Activated naive CD8-positive, alpha-beta T cell (primary cell): ENCODE results near the gene NT5M.
A peak's percentile ranks its signal among the peaks of the same experiment; 100 is the strongest.
"Not testable (repeated sequence)": the region's sequence is repeated elsewhere in the genome, so short reads cannot be mapped to it uniquely, and the experiment has no call there.

Experiments
- H3K27ac Mint-ChIP-seq: one replicate; pipeline ENCODE4 v1.8.0; 2021; ENCODE audit warnings: mixed read lengths
- H3K27me3 Mint-ChIP-seq: one replicate; pipeline ENCODE4 v1.8.0; 2021; ENCODE audit warnings: mixed read lengths
- H3K36me3 Mint-ChIP-seq: one replicate; pipeline ENCODE4 v1.8.0; 2021; ENCODE audit warnings: mixed read lengths
- H3K4me1 Mint-ChIP-seq: one replicate; pipeline ENCODE4 v1.8.0; 2021; ENCODE audit warnings: low read depth, mixed read lengths
- H3K4me3 Mint-ChIP-seq: one replicate; pipeline ENCODE4 v1.8.0; 2021; ENCODE audit warnings: mild to moderate bottlenecking, mixed read lengths
- H3K9me3 Mint-ChIP-seq: one replicate; pipeline ENCODE4 v1.8.0; 2021; ENCODE audit warnings: low read depth, mixed read lengths

Gene NT5M

GRCh38 chr17:17381446-17382064, 78.4 kb downstream of the NT5M start:
- H3K4me1 Mint-ChIP-seq: no peaks in the 10 kb centered on the region
- no peaks in the 10 kb centered on the region for H3K36me3 Mint-ChIP-seq
- peaks cover 2% of the 10 kb centered on the region for H3K27me3 Mint-ChIP-seq
- no peak overlapping the region for H3K4me3 Mint-ChIP-seq
- H3K9me3 Mint-ChIP-seq: no peaks in the 10 kb centered on the region
- H3K27ac Mint-ChIP-seq: peak overlapping the region; percentile 12

DNA sequence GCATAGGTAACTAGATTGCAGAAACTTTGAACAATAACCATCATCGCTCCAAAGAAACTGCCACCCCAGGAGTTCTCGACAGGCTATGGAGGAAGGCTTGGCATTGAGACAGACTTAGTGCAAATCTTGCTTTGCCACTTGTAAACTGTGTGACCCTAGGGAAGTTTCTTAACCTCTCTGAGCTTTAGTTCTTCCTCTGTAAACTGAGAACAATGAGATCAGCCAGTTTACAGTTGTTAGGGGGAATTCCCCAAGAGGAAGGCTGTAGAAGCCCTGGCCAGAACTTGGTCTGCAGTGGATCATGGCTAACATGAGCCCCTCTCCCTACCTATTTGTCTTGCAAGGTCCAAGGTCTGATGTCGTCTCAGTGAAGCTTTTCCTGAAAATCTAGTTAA, 78.9 kb downstream of the NT5M start:
- Mint-ChIP-seq H3K27me3 (peaks cover 2% of the 10 kb centered on the region), H3K4me3 (no peak overlapping the region), H3K36me3 (no peaks in the 10 kb centered on the region), H3K27ac (no peak overlapping the region), H3K4me1 (peaks cover 2% of the 10 kb centered on the region), H3K9me3 (no peaks in the 10 kb centered on the region)

DNA sequence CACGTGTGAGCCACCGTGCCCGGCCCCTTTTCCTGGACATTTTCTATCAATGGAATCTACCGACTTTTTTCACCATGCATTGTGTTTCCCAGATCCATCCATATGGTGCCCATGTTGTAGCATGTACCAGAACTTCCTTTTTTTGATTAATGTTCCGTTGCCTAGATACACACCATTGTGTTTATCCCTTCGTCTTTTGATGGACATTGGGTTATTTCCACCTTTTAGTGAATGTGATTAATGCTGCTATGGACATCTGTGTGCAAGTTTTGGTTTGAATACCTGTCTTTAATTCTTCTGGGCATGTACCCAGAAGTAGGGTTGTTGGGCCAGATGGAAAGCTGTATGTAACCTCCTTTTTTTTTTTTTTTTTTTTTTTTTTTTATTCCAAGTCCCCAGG, 79.8 kb downstream of the NT5M start:
- Mint-ChIP-seq H3K27me3 (peaks cover 2% of the 10 kb centered on the region), H3K36me3 (no peaks in the 10 kb centered on the region), H3K9me3 (no peaks in the 10 kb centered on the region), H3K27ac (no peak overlapping the region), H3K4me1 (peaks cover 5% of the 10 kb centered on the region), H3K4me3 (no peak overlapping the region)

GRCh38 chr17:17383431-17384290, 80.5 kb downstream of the NT5M start:
- not testable (repeated sequence) for H3K4me1 Mint-ChIP-seq, H3K9me3 Mint-ChIP-seq, H3K27ac Mint-ChIP-seq, H3K36me3 Mint-ChIP-seq, H3K27me3 Mint-ChIP-seq, H3K4me3 Mint-ChIP-seq

- peaks cover 5% of the 10 kb centered on the region for H3K4me1 Mint-ChIP-seq
- peaks cover 2% of the 10 kb centered on the region for H3K27me3 Mint-ChIP-seq
- H3K36me3 Mint-ChIP-seq: no peaks in the 10 kb centered on the region
- no peak overlapping the region for H3K27ac Mint-ChIP-seq
- H3K9me3 Mint-ChIP-seq: no peaks in the 10 kb centered on the region
- H3K4me3 Mint-ChIP-seq: no peak overlapping the region
These were observed 81.1 kb downstream of the NT5M start for GRCh38 chr17:17384291-17384615.

DNA sequence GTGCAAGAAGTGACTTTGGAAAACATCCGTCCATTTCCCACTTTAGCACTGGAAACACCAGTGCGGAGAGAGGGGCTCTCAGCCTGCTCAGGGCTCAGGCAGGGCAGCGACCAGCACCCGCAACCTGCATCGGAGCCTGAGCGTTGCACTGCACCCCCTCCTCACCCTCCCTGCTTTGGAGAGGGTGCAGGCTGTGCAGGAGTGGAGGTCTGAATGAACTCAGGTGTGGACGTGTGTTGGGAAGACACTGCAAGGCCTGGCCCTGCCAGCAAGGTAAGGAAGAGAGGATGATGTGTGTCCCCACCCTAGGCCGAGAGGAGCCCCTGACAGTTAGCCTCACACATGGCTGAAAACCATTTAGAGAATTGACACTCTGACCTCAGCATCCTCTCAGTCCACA, 81.8 kb downstream of the NT5M start:
- H3K36me3 Mint-ChIP-seq: no peaks in the 10 kb centered on the region
- H3K4me1 Mint-ChIP-seq: peaks cover 5% of the 10 kb centered on the region
- H3K4me3 Mint-ChIP-seq: no peak overlapping the region
- no peaks in the 10 kb centered on the region for H3K9me3 Mint-ChIP-seq
- H3K27me3 Mint-ChIP-seq: peaks cover 2% of the 10 kb centered on the region
- H3K27ac Mint-ChIP-seq: no peak overlapping the region

DNA sequence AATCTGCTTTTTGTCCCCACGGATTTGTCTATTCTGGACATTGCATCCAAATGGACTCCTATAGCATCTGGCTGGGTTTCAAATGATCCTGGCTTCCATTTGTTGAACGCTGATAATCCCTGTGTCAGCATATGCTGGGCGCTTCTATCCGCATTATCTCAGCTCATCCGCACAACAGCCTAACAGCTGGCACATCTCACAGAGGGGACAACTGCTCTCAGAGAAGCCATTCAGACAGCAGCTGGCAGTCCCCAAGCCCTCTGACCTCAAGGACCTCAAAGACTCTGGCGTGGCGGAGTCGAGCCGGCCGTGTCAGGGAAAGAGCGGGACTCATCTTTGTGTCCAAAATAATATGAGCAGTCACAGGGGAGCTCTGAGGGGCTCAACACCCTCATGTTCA, 82.3 kb downstream of the NT5M start:
- H3K36me3 Mint-ChIP-seq: no peaks in the 10 kb centered on the region
- peaks cover 2% of the 10 kb centered on the region for H3K27me3 Mint-ChIP-seq
- no peaks in the 10 kb centered on the region for H3K9me3 Mint-ChIP-seq
- no peak overlapping the region for H3K27ac Mint-ChIP-seq
- peaks cover 7% of the 10 kb centered on the region for H3K4me1 Mint-ChIP-seq
- no peak overlapping the region for H3K4me3 Mint-ChIP-seq

DNA sequence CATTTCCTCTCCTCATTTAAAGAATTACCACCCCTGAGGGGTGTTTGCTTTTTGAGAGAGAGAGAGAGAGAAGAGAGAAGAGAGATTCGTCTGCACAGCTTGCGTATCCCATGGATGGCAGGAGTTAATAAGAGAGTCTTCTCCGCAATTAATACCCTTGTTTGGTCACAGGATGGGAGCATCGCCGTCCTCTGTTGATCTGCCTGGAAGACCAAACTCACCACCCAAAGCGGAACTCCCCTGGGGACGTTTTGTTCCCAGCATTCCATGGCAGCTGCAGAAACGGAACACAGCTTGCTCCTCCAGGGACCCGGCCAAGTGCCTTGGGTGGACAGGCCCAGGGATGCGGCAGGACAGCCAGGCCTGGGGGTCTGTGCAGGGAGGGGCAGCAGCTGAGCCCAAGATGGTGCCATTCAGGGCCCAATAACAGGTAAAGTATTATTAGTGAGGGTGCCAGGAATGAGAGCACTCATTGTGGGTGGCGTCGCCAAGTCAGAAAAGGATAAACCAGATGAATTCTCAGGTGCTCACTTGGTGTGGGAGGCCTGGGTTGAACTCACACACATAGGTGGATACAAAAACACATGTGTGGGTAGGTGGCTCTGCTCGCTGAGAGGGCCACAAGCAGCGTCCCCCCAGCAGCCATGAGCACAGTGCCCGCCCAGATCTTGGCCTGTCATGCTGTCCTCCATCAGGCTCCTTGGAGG, 83.1 kb downstream of the NT5M start:
- no peaks in the 10 kb centered on the region for H3K9me3 Mint-ChIP-seq
- no peak overlapping the region for H3K27ac Mint-ChIP-seq
- no peak overlapping the region for H3K4me3 Mint-ChIP-seq
- H3K36me3 Mint-ChIP-seq: no peaks in the 10 kb centered on the region
- H3K4me1 Mint-ChIP-seq: peaks cover 7% of the 10 kb centered on the region
- peaks cover 2% of the 10 kb centered on the region for H3K27me3 Mint-ChIP-seq

DNA sequence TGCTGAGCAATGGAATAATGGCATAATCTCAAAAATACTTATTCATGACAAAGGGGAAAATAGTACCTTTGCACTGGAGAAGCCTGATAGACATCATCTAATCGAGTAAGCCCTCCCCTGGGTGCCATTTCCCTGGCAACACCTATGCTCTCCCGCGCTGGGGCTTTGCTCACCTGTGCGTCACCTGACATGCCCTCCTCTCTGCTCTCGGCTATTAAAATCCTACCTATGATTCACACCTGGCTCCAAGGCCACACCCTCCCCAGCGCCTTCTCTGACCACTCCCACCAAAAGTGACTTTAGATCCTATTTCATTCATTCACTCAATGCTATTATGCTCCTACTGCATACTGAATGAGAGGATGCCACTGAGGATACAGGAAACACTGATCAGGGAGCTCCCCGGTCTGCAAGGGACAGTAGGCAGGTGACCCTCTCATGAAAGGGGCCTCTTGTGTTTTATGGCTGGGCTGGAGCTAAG, 83.9 kb downstream of the NT5M start:
- H3K9me3 Mint-ChIP-seq: no peaks in the 10 kb centered on the region
- no peak overlapping the region for H3K4me3 Mint-ChIP-seq
- H3K27ac Mint-ChIP-seq: no peak overlapping the region
- peaks cover 15% of the 10 kb centered on the region for H3K4me1 Mint-ChIP-seq
- no peaks in the 10 kb centered on the region for H3K27me3 Mint-ChIP-seq
- no peaks in the 10 kb centered on the region for H3K36me3 Mint-ChIP-seq

DNA sequence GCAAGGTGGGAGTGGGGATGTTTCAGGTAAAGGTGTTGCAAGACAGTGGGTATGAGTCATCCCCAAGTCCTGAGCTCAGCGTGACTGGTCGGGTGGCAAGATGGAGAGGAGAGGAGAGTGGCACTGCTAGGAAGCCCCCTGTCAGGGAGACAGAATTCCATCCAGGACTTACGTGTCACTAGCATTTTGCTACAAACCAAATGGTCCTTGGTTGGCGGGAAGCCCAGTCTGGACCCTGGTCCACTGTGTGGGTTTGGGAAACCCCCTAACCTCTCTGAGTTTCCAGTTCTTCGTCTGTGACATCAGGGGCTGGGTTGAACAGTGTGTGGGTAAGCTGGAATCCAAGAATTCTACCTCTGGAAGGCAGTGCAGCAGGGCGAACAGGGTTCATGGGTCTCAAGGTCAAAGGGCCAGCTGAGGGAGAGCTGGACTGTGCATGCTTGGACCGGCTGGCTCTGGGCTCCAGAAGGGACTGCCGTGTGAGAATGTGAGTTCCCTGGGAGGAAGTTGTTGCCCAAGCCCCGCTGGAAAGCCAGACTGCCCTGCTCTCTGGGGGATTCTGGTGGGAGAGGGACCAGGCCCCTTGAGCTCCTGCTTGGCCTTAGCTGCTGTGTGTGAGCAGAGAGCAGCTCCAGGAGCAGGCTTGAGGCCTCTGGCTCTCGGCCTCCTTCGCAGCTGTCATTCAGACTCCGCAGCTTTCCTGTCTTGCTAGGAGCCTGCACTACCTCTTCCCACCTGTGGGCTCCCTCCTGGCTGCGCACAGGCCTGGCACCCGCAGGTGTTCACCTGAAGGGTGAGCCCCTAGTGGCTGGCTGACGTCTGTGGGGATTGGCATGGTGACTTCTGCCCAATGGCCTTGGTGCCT, 84.6 kb downstream of the NT5M start:
- Mint-ChIP-seq H3K4me3 (no peak overlapping the region), H3K27ac (no peak overlapping the region), H3K36me3 (no peaks in the 10 kb centered on the region), H3K27me3 (no peaks in the 10 kb centered on the region), H3K4me1 (peaks cover 20% of the 10 kb centered on the region), H3K9me3 (no peaks in the 10 kb centered on the region)

DNA sequence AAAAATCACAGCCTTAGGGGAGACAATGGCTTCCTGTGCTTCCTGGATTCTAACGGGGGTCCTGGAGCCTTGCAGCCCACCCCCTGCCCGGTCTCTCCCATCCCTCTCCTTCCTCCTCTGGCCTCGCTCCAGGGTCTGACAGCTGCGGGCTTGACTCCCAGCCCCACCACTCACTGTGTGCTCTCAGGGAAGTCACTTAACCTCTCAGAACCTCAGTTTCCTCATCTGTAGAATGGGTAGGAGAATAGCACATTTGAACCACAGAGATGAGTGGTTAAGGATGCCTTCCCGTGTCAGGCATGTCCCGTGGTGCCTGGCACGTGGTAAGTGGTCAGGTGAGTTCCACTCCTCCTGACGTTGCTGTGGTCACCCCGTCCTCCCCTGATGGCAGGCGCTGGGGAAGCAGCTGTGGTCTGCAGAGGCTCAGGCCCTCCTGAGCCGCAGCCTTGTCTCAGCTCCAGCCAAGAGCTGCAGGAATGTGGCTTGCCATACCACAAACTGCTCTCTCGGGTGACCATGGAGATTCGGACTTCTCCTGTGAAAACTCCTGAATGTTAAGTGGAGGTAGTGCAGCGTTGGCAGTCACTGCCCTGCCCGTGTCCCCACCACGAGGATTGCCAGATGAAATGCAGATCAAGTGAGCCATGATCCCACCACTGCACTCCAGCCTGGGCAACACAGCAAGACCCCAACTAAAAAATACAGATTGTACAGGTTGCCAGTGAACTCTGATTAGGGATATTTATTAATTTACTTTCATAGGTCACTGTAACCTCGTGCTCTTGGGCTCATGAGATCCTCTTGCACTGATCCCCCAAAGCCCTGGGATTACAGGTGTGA, 85.7 kb downstream of the NT5M start:
- H3K9me3 Mint-ChIP-seq: no peaks in the 10 kb centered on the region

GRCh38 chr17:17391668-17392370, 88.6 kb downstream of the NT5M start:
- H3K27ac Mint-ChIP-seq: peak overlapping the region; percentile 7
- H3K36me3 Mint-ChIP-seq: no peaks in the 10 kb centered on the region
- H3K4me1 Mint-ChIP-seq: peaks cover 22% of the 10 kb centered on the region
- peak overlapping the region; percentile 86 for H3K4me3 Mint-ChIP-seq
- H3K9me3 Mint-ChIP-seq: no peaks in the 10 kb centered on the region
- H3K27me3 Mint-ChIP-seq: no peaks in the 10 kb centered on the region

More for the DNA sequence above, 85.7 kb downstream of the NT5M start:
- peaks cover 25% of the 10 kb centered on the region for H3K4me1 Mint-ChIP-seq
- H3K27me3 Mint-ChIP-seq: no peaks in the 10 kb centered on the region
- H3K27ac Mint-ChIP-seq: no peak overlapping the region
- no peaks in the 10 kb centered on the region for H3K36me3 Mint-ChIP-seq
- H3K4me3 Mint-ChIP-seq: no peak overlapping the region

DNA sequence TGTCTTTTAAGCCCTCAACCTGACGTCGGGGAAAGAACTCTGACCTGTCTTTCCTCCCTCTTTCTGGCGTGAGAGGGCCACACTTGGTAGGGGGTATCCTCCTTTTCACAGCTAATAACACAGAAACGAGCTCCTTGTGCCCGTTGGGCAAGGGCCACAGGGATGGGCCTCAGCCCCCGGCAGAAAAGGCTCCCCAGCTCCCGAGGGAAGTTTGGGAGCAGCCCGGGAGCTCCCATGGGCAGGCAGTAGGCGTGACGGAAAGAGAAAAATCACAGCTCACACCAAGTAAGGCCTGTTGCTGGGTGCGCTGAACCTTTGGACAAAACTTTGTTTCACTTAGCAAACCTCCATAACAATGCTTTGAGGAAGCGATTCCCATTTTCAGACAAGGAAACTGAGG, 90.8 kb downstream of the NT5M start:
- H3K9me3 Mint-ChIP-seq: no peaks in the 10 kb centered on the region
- H3K36me3 Mint-ChIP-seq: no peaks in the 10 kb centered on the region
- H3K4me3 Mint-ChIP-seq: no peak overlapping the region
- H3K27me3 Mint-ChIP-seq: no peaks in the 10 kb centered on the region
- peaks cover 24% of the 10 kb centered on the region for H3K4me1 Mint-ChIP-seq
- H3K27ac Mint-ChIP-seq: no peak overlapping the region
